Measurements from ENCODE around the gene TSPAN9. TPM values are rescaled to one million over a fixed set of nuclear protein-coding genes. Genes with fewer than 3 reads are reported as not detected.
A peak's percentile ranks its signal among the peaks of the same experiment; 100 is the strongest.

The TSPAN9 gene
- total and polyA plus RNA-seq, 2 of the 4 experiments (the other 2 are of a cell fraction), result 17.7 to 39.1 TPM

DNA sequence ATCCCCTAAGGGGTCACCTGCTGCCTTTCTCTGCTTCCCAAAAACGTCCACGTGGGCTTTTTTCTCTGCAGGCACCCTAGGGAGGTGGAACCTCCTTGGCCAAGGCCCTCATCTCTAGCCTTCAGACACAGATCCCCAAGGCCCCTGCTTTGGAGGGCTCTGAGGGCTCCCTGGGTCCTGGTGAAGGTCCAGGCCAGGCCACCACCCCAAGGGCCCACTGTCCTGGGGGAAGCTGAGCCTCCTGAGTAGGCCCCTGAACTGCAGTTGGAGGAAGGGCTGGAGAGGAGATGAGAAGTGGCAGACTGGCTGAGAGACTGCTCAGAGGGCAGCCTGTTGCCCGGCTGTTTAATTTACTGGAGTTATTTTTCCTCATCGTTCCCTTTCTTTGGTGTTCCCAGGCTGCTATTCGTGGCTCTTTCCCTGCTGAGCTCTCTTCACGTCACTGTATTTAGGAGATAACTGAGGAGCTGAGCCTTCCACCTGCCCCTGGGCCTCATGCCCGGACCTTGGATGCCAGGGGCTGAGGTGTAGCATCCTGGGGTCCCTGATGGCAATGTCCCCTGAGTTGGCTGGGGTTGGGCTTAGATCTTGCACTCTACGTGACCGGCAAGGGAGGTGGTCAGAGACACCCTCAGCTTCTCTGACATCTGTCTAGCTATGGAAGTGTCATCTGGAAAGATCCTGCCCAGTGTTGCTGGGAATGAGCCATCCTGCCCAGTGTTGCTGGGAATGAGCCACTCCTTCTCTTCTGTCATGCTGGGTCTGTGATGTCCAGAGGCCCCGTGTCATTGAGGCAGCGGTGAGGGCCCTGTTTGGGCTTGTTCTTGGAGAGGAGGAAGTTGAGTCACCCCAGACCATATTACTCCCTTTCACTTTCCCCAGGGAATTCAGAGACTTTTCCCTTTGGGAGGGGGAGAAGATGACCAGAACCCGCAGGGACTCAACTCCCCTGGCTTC, 139.8 kb downstream of the TSPAN9 start:
- POLR2A ChIA-PET (ENCODE audit: unreplicated experiment), result no interaction called here
- Histone ChIP-seq H3K4me2 (ENCODE audit: low read depth, low read length) (no peak overlapping the region), H3K9ac (ENCODE audit: low read depth, low read length) (no peak overlapping the region; the same call in 1 of the 2 replicates), H2AK9ac (replicated peaks; ENCODE audit: low read depth, low read length, poor library complexity) (peak overlapping the region; percentile 68), H3K4me3 (ENCODE audit: insufficient read depth, low read depth, low read length) (no peak overlapping the region), H4K91ac (ENCODE audit: insufficient read depth, low read depth, low read length) (peak overlapping the region; percentile 82), H3K14ac (replicated peaks; ENCODE audit: low read depth, low read length) (peak overlapping the region; percentile 94), H3K9me1 (ENCODE audit: insufficient read depth, low read length) (peaks cover 19% of the 10 kb centered on the region), H2AK5ac (ENCODE audit: low read depth, low read length) (peak overlapping the region; percentile 99), H2BK15ac (ENCODE audit: low read depth, low read length) (peak overlapping the region; percentile 93; the same call in 2 of the 3 replicates), H3K56ac (ENCODE audit: extremely low read depth, insufficient read depth, low read length) (peak overlapping the region; percentile 59; the same call in 1 of the 2 replicates), H2BK120ac (ENCODE audit: low read depth, low read length) (peak overlapping the region; percentile 91), H3K27me3 (ENCODE audit: control insufficient read depth, insufficient read depth, low read length) (no peaks in the 10 kb centered on the region), H3K4me1 (ENCODE audit: control insufficient read depth, insufficient read depth, low read length) (peaks cover 21% of the 10 kb centered on the region), H4K20me1 (ENCODE audit: insufficient read depth, low read length) (no peaks in the 10 kb centered on the region), H3K27ac (ENCODE audit: insufficient read depth, low read length) (peak overlapping the region; percentile 52), H3K18ac (ENCODE audit: low read depth, low read length) (peak overlapping the region; percentile 86; the same call in 1 of the 2 replicates), H2BK20ac (ENCODE audit: low read depth, low read length) (peak overlapping the region; percentile 92), H2BK5ac (ENCODE audit: low read depth, low read length, poor library complexity, severe bottlenecking) (peak overlapping the region; percentile 87), H4K5ac (ENCODE audit: low read depth, low read length) (peak overlapping the region; percentile 90), H3K36me3 (ENCODE audit: control insufficient read depth, insufficient read depth, low read length) (no peaks in the 10 kb centered on the region; the same call in 1 of the 2 replicates), H2AFZ (replicated peaks; ENCODE audit: low read length, poor library complexity) (peak overlapping the region; percentile 82), H3K79me1 (ENCODE audit: low read depth in 1 of 2, low read length in 2 of 2) (peaks cover 0 to 15% of the 10 kb centered on the region in 2 experiments; a peak in 2 of 4 replicates), H3K9me3 (ENCODE audit: control insufficient read depth, insufficient read depth, low read length) (no peaks in the 10 kb centered on the region), H4K8ac (ENCODE audit: low read depth in 2 of 2, low read length in 2 of 2) (peak overlapping the region; percentile 57 to 70), H3K4ac (ENCODE audit: low read depth, low read length) (peak overlapping the region; percentile 93), H3K23ac (ENCODE audit: low read depth, low read length) (peak overlapping the region; percentile 78)
- DNase-seq (peak; percentile 88), ATAC-seq (ENCODE audit: low read depth) (peak; percentile 62)
- in situ Hi-C loops (cut with MboI; ENCODE audit: low sequenced_read_pairs) (no loop called here), intact Hi-C loops (cut with micrococcal nuclease) (loop anchor here (5.0 kb wide), 1 partner anchor 80 kb away; no protein-coding TSS in a partner anchor), dilution Hi-C loops (cut with HindIII; ENCODE audit: low sequenced_read_pairs, unreplicated experiment) (no loop called here)
- CTCF ChIA-PET, result no interaction called here
- WGBS, 2 experiments (ENCODE audit: extremely low coverage in 2 of 2, insufficient read length in 1 of 2), result 100% methylated on average over 2 of the region's 12 CpGs; no CpG with 5 or more reads in 1 of the 2 experiments
- no TSS peak for BruUV-seq (replicated peaks)
- TF ChIP-seq FOS (IDR thresholded peaks at IDR 0.05; ENCODE audit: low read depth, low read length) (peak; percentile 38; the same call in 1 of the 2 replicates), RFX5 (IDR thresholded peaks at IDR 0.05; ENCODE audit: low read depth, low read length) (no peak), MAZ (IDR thresholded peaks at IDR 0.05; ENCODE audit: borderline replicate concordance, low read depth, low read length) (0 out of 2 replicates have a peak, but pooled peaks have one; percentile 19), MXI1 (IDR thresholded peaks at IDR 0.05; ENCODE audit: borderline replicate concordance, low read depth, low read length) (0 out of 2 replicates have a peak, but pooled peaks have one; percentile 20)
